KMS-11 (cell line): Measurements from ENCODE around the gene CALML3.

Experiments
- H2AFZ ChIP-seq: fragments of 200-600 bp; sonication (generic); 2 replicates; pipeline ENCODE4 v1.6.1; 2016; ENCODE audit warnings: antibody characterized with exemption, mixed run types, low read depth
- H3K27ac ChIP-seq: fragments of 200-600 bp; sonication (generic); 2 replicates; pipeline ENCODE4 v1.6.1; 2016; ENCODE audit warnings: mild to moderate bottlenecking, mixed run types
- H3K27me3 ChIP-seq: fragments of 200-600 bp; sonication (generic); 2 replicates; pipeline ENCODE4 v1.6.1; 2017; ENCODE audit warnings: mild to moderate bottlenecking, low read depth, mixed run types, moderate library complexity; ENCODE audit not compliant: insufficient read depth
- H3K36me3 ChIP-seq: fragments of 200-600 bp; sonication (generic); 2 replicates; pipeline ENCODE4 v1.6.1; 2017; ENCODE audit warnings: mild to moderate bottlenecking, mixed run types; ENCODE audit not compliant: insufficient read depth
- H3K4me1 ChIP-seq: fragments of 200-600 bp; sonication (generic); 2 replicates; pipeline ENCODE4 v1.6.1; 2016; ENCODE audit warnings: mild to moderate bottlenecking, low read depth, mixed run types; ENCODE audit not compliant: poor library complexity, severe bottlenecking
- H3K4me2 ChIP-seq: fragments of 200-600 bp; sonication (generic); 2 replicates; pipeline ENCODE4 v1.7.0; 2016; ENCODE audit warnings: mild to moderate bottlenecking, mixed run types
- H3K4me3 ChIP-seq: fragments of 200-600 bp; sonication (generic); IDR thresholded peaks from 2 replicates; pipeline ENCODE4 v1.6.1; 2017; ENCODE audit warnings: low read depth, low read length, mixed read lengths; ENCODE audit not compliant: insufficient read depth
- H3K79me2 ChIP-seq: fragments of 200-600 bp; sonication (generic); 2 replicates; pipeline ENCODE4 v1.6.1; 2016; ENCODE audit warnings: low read depth, mixed run types; ENCODE audit not compliant: insufficient read depth
- H3K9ac ChIP-seq: fragments of 200-600 bp; sonication (generic); 2 replicates; pipeline ENCODE4 v1.6.1; 2016; ENCODE audit warnings: mild to moderate bottlenecking, mixed run types
- H4K20me1 ChIP-seq: fragments of 200-600 bp; sonication (generic); 2 replicates; pipeline ENCODE4 v1.6.1; 2016; ENCODE audit warnings: mild to moderate bottlenecking, mixed run types; ENCODE audit not compliant: insufficient read depth
- TF ChIP-seq, protein P1 (sequence below): fragments of 200-600 bp; sonication (generic); conservative IDR thresholded peaks from 2 replicates; pipeline ENCODE4 v1.6.1; 2017; ENCODE audit warnings: low read depth, mild to moderate bottlenecking, antibody characterized with exemption, low read length, moderate library complexity, mixed read lengths

CALML3 gene

DNA sequence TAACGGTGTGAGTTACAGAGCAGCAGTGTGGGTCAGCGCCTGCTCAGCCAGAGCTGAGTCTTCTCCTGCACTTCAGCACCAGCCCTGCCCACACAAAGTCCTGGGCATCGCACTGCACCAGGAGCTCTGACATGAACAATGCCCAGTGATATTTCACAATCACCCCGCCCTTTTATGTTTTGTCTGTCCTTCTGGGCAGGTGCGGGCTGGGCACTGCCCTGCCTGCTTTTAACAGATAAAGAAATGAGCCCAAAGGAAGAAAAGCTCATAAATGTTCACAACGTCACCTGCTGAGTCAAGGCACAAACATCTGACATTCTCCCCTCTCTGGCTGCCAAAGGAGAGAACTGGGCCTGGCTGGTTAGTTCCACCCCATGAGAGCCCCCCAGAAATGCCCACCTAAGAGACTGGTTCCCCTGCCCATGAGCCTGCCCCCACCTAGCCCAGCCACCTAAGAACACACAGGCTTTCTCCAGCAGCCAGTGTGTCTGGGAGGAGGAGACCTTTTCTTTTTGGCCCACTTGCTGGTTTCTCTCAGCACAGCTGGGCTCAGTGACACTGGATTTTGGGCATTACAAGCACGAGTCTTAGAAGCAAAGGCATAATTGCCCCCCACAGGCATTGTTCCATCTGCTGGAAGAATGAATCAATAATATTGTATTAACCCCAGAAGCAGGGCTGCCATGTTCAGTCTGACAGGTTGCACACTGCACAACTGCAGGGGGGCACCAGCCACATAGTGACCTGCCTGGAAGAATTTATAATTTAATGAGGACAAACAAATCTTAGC is 22.3 kb downstream of the CALML3 start:
- Histone ChIP-seq H3K27me3 (no peaks in the 10 kb centered on the region), H3K4me2 (no peak overlapping the region), H3K79me2 (no peaks in the 10 kb centered on the region), H3K4me1 (peaks cover 12% of the 10 kb centered on the region), H3K9ac (no peak overlapping the region), H3K27ac (no peak overlapping the region), H4K20me1 (no peaks in the 10 kb centered on the region), H2AFZ (no peak overlapping the region), H3K36me3 (no peaks in the 10 kb centered on the region), H3K4me3 (no peak overlapping the region)
- TF ChIP-seq, protein P1, sequence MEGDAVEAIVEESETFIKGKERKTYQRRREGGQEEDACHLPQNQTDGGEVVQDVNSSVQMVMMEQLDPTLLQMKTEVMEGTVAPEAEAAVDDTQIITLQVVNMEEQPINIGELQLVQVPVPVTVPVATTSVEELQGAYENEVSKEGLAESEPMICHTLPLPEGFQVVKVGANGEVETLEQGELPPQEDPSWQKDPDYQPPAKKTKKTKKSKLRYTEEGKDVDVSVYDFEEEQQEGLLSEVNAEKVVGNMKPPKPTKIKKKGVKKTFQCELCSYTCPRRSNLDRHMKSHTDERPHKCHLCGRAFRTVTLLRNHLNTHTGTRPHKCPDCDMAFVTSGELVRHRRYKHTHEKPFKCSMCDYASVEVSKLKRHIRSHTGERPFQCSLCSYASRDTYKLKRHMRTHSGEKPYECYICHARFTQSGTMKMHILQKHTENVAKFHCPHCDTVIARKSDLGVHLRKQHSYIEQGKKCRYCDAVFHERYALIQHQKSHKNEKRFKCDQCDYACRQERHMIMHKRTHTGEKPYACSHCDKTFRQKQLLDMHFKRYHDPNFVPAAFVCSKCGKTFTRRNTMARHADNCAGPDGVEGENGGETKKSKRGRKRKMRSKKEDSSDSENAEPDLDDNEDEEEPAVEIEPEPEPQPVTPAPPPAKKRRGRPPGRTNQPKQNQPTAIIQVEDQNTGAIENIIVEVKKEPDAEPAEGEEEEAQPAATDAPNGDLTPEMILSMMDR: no peak

DNA sequence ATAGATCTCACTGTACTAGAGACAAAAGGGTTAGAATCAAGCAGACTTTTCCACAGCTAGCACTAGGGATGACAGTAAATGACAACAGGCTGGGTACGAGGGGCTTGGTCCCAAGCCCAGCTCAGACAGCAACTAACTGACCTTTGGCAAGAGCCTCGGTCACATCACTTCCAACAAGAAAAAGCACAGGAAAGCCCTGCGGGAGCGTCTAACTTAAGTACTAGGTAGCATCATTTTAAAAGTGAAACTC is 22.8 kb downstream of the CALML3 start:
- no peaks in the 10 kb centered on the region for H3K79me2 ChIP-seq
- H3K4me3 ChIP-seq: no peak overlapping the region
- no peaks in the 10 kb centered on the region for H3K36me3 ChIP-seq
- no peaks in the 10 kb centered on the region for H4K20me1 ChIP-seq
- H3K4me2 ChIP-seq: no peak overlapping the region
- H3K4me1 ChIP-seq: peaks cover 17% of the 10 kb centered on the region
- TF ChIP-seq, protein P1: no peak
- H2AFZ ChIP-seq: no peak overlapping the region
- H3K27me3 ChIP-seq: no peaks in the 10 kb centered on the region
- H3K9ac ChIP-seq: no peak overlapping the region
- H3K27ac ChIP-seq: no peak overlapping the region

DNA sequence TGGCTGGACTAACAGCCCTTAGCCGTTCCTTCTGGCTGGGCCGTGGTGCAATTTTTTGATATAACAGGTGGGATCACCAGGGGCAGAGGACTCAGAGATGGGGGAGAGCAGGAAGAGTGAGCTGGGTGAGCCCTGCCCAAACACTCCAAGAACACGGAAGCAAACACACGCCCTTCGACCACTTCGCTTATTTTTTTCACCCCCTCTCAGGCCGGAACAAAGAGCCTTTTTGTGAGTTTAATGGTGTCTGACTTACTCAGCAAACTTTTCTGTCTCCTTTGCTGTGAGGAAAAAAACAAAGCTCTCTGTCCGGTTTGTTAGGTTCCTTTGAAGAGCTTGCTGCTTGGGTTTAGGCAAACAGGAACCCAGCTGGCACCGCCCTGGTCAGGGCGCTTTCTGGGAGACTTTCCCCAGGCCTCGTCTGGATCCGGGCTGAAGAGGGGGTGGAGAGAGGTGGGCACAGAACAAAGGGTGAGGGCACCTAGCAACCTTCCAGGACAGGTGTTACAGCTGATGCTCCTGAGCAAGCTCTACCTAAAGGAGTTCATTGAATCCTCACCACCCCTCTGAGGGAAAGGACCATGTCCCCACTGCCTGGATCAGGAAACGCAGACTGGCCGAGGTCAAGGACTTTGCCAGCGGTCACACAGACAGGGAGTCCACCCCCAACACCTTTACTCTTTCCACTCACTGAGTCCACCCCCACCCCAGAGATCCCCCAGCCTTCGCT is 23.3 kb downstream of the CALML3 start:
- no peaks in the 10 kb centered on the region for H3K27me3 ChIP-seq
- TF ChIP-seq, protein P1: no peak
- no peak overlapping the region for H3K4me2 ChIP-seq
- H3K27ac ChIP-seq: no peak overlapping the region
- no peaks in the 10 kb centered on the region for H3K36me3 ChIP-seq
- H3K9ac ChIP-seq: no peak overlapping the region
- no peaks in the 10 kb centered on the region for H4K20me1 ChIP-seq
- no peaks in the 10 kb centered on the region for H3K79me2 ChIP-seq
- no peak overlapping the region for H3K4me3 ChIP-seq
- H2AFZ ChIP-seq: no peak overlapping the region
- H3K4me1 ChIP-seq: peaks cover 18% of the 10 kb centered on the region

DNA sequence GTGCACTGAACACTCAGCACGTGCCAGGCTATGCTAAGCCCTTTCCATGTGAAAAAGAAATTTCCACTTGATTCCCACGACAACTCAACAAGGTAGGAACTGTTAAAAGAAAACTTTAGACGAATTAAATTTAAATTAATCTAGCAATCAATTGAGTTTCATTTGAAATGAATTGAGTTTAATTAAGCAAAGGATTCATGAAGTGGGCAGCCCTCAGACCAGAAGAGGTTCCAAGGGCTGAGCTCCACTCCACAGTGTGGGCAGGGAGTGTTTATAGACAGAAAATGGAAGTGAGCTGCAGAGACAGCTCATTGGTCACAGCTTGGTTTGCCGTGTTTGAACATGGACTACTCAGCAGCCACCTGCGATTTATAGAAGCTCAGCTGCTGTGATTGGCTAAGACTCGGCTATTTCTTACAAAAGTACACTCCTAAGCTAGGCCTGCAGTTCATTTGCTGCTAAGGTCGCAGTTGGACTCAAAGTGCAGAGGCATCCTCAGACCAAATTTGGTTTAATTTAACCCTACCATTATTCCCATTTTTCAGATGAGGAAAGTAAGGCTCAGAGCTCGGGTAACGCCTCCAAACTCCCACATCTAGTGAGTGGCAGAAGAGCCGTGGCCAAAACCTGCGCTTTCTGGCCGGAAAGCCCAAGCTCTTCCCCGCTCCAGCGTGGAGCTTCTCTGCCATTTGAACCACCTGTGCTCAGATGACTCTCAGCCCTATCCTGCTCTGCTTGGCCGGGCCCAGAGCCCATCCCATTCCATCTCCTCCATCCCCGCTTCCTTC is 24.9 kb downstream of the CALML3 start:
- Histone ChIP-seq H2AFZ (no peak overlapping the region), H3K79me2 (no peaks in the 10 kb centered on the region), H3K36me3 (no peaks in the 10 kb centered on the region), H3K27me3 (no peaks in the 10 kb centered on the region), H3K4me1 (peaks cover 18% of the 10 kb centered on the region), H3K27ac (no peak overlapping the region), H3K9ac (no peak overlapping the region), H3K4me2 (no peak overlapping the region), H4K20me1 (no peaks in the 10 kb centered on the region), H3K4me3 (no peak overlapping the region)
- TF ChIP-seq, protein P1: no peak
